Nephron progenitor cell (in vitro differentiated cells): Measurements from ENCODE around the gene CALD1.

Experiments
- DNase-seq: peaks from one replicate; pipeline ENCODE4 v3.0.0; 2021
- H3K27ac Mint-ChIP-seq: 2 replicates; pipeline ENCODE4 v1.8.0; 2021; ENCODE audit warnings: mild to moderate bottlenecking, moderate library complexity, mixed read lengths
- H3K27me3 Mint-ChIP-seq: 2 replicates; pipeline ENCODE4 v1.8.0; 2021; ENCODE audit warnings: mild to moderate bottlenecking, low read depth, mixed read lengths; ENCODE audit not compliant: poor library complexity
- H3K36me3 Mint-ChIP-seq: 2 replicates; pipeline ENCODE4 v1.8.0; 2021; ENCODE audit warnings: low read depth, mixed read lengths
- H3K4me1 Mint-ChIP-seq: 2 replicates; pipeline ENCODE4 v1.8.0; 2021; ENCODE audit warnings: mixed read lengths
- H3K4me3 Mint-ChIP-seq: 2 replicates; pipeline ENCODE4 v1.8.0; 2021; ENCODE audit warnings: mild to moderate bottlenecking, moderate library complexity, mixed read lengths
- H3K9me3 Mint-ChIP-seq: 2 replicates; pipeline ENCODE4 v1.8.0; 2021; ENCODE audit warnings: mild to moderate bottlenecking, moderate library complexity, mixed read lengths
- CTCF ChIP-seq: fragments of 200-600 bp; sonication (generic); IDR thresholded peaks from 2 replicates; pipeline ENCODE4 v1.5.0; 2021; ENCODE audit warnings: antibody characterized with exemption

CALD1 gene

GRCh38 chr7:134948736-134949135 is 169.3 kb downstream of the CALD1 start:
- DNase-seq, result no peak
- TF ChIP-seq CTCF, result no peak
- Mint-ChIP-seq H3K27me3 (no peaks in the 10 kb centered on the region), H3K36me3 (peaks cover 72% of the 10 kb centered on the region), H3K27ac (no peak overlapping the region), H3K4me1 (no peaks in the 10 kb centered on the region), H3K9me3 (no peaks in the 10 kb centered on the region), H3K4me3 (no peak overlapping the region)

GRCh38 chr7:134949171-134949570 is 169.7 kb downstream of the CALD1 start:
- DNase-seq, result no peak
- no peak for TF ChIP-seq CTCF
- no peaks in the 10 kb centered on the region for H3K9me3 Mint-ChIP-seq
- H3K27ac Mint-ChIP-seq, result no peak overlapping the region
- no peaks in the 10 kb centered on the region for H3K4me1 Mint-ChIP-seq
- H3K4me3 Mint-ChIP-seq, result no peak overlapping the region
- H3K36me3 Mint-ChIP-seq, result peaks cover 73% of the 10 kb centered on the region
- no peaks in the 10 kb centered on the region for H3K27me3 Mint-ChIP-seq

- Mint-ChIP-seq H3K36me3 (peaks cover 82% of the 10 kb centered on the region), H3K27me3 (peaks cover 3% of the 10 kb centered on the region), H3K4me1 (no peaks in the 10 kb centered on the region), H3K9me3 (peaks cover 6% of the 10 kb centered on the region), H3K4me3 (no peak overlapping the region), H3K27ac (peak overlapping the region; percentile 61)
- peak; percentile 41 for TF ChIP-seq CTCF
- DNase-seq, result no peak
Measured at GRCh38 chr7:134954197-134955082, 175.0 kb downstream of the CALD1 start.

- peaks cover 6% of the 10 kb centered on the region for H3K9me3 Mint-ChIP-seq
- TF ChIP-seq CTCF, result no peak
- no peak for DNase-seq
- no peak overlapping the region for H3K27ac Mint-ChIP-seq
- H3K4me1 Mint-ChIP-seq, result no peaks in the 10 kb centered on the region
- H3K27me3 Mint-ChIP-seq, result peaks cover 3% of the 10 kb centered on the region
- H3K4me3 Mint-ChIP-seq, result no peak overlapping the region
- peaks cover 76% of the 10 kb centered on the region for H3K36me3 Mint-ChIP-seq
Measured at GRCh38 chr7:134957005-134957404, 177.6 kb downstream of the CALD1 start.

GRCh38 chr7:134959810-134960209 is 180.4 kb downstream of the CALD1 start:
- peaks cover 88% of the 10 kb centered on the region for H3K36me3 Mint-ChIP-seq

More at GRCh38 chr7:134959810-134960209, 180.4 kb downstream of the CALD1 start:
- no peak overlapping the region for H3K4me3 Mint-ChIP-seq
- H3K27ac Mint-ChIP-seq, result no peak overlapping the region
- no peaks in the 10 kb centered on the region for H3K4me1 Mint-ChIP-seq
- peaks cover 6% of the 10 kb centered on the region for H3K9me3 Mint-ChIP-seq
- H3K27me3 Mint-ChIP-seq, result peaks cover 3% of the 10 kb centered on the region
- no peak for DNase-seq
- no peak for TF ChIP-seq CTCF
